K562 (cell line): Measurements from ENCODE around the gene FAM24A. TPM values are rescaled to one million over a fixed set of nuclear protein-coding genes. Genes with fewer than 3 reads are reported as not detected.

Source experiments
- GATAD2B ChIP-seq: fragments of 450-650 bp; IDR thresholded peaks from 2 replicates; pipeline ENCODE4 v1.6.1; 2017; ENCODE audit warnings: mild to moderate bottlenecking, borderline replicate concordance
- HNRNPLL ChIP-seq: fragments of 200-400 bp; formaldehyde crosslinking; IDR thresholded peaks from 2 replicates; pipeline ENCODE4 v1.6.1; 2017; ENCODE audit warnings: low read length, low read depth, mild to moderate bottlenecking; ENCODE audit not compliant: poor library complexity, severe bottlenecking
- KDM4B ChIP-seq, 2 experiments: fragments of 450-650 bp in 1 of 2; sonication (generic) in 1 of 2; IDR thresholded peaks; 2 replicates each; pipeline ENCODE4 v1.6.1; 2016 to 2017; ENCODE audit warnings: borderline replicate concordance in 2 of 2, antibody characterized with exemption in 1 of 2, low read depth in 1 of 2, mild to moderate bottlenecking in 1 of 2
- LEF1 ChIP-seq: fragments of 450-650 bp; IDR thresholded peaks from 2 replicates; pipeline ENCODE4 v1.6.1; 2016; ENCODE audit warnings: mild to moderate bottlenecking
- MAFK ChIP-seq: IDR thresholded peaks from 2 replicates; pipeline ENCODE4 v1.6.1; 2011; ENCODE audit warnings: low read length, improper control_type of control experiment
- PHF8 ChIP-seq: fragments of 200-600 bp; sonication (generic); IDR thresholded peaks from 2 replicates; pipeline ENCODE4 v1.6.1; 2012; ENCODE audit warnings: mixed run types, mild to moderate bottlenecking, inconsistent platforms, low read length, moderate library complexity, borderline replicate concordance
- SAFB ChIP-seq: fragments of 200-400 bp; formaldehyde crosslinking; IDR thresholded peaks from 2 replicates; pipeline ENCODE4 v1.6.1; 2017; ENCODE audit warnings: low read depth, low read length, borderline replicate concordance
- XRCC5 ChIP-seq: fragments of 200-400 bp; formaldehyde crosslinking; IDR thresholded peaks from 2 replicates; pipeline ENCODE4 v1.6.1; 2017; ENCODE audit warnings: low read depth, mild to moderate bottlenecking, low read length
- ZBTB7A ChIP-seq: IDR thresholded peaks from 2 replicates; pipeline ENCODE4 v1.6.1; 2011; ENCODE audit warnings: low read depth, mild to moderate bottlenecking, low read length, moderate library complexity, borderline replicate concordance; ENCODE audit not compliant: control insufficient read depth
- ZNF134 ChIP-seq: fragments of 250-450 bp; sonication (Bioruptor Pico); conservative IDR thresholded peaks from 2 replicates; pipeline ENCODE4 v1.4.0; 2020
- ZNF668 ChIP-seq: fragments of 250-450 bp; sonication (Bioruptor Pico); IDR thresholded peaks from 2 replicates; pipeline ENCODE4 v1.8.0; 2022; ENCODE audit warnings: mild to moderate bottlenecking, inconsistent platforms
- ZZZ3 ChIP-seq: fragments of 450-650 bp; IDR thresholded peaks from 2 replicates; pipeline ENCODE4 v1.6.1; 2016; ENCODE audit warnings: antibody characterized with exemption, mild to moderate bottlenecking, moderate library complexity
- polyA plus RNA-seq, 8 experiments: library from polyadenylated mRNA; depleted of rRNA in 4 of 8; stranded (reverse) in 5 of 8; unstranded in 3 of 8; fragments of >200 nt; fragmentation: Nextera tagmentation in 2 of 8; fragmentation: Illumina TruSeq in 1 of 8; extraction: Ambion mirVana in 2 of 8; extraction: Trizol in 1 of 8; gene quantifications; 2 replicates each; pipeline versions ENCODE4 v1.2.1 to v1.2.3, GENCODE V29; 2011 to 2014; ENCODE audit warnings: inconsistent platforms in 1 of 8, missing spikeins in 1 of 8
- total RNA-seq, 7 experiments: library from RNA; depleted of rRNA in 6 of 7; stranded (reverse); fragments of >200 nt in 6 of 7; fragmentation: Illumina TruSeq in 2 of 7; extraction: Trizol in 2 of 7; gene quantifications; 2 replicates each; pipeline versions ENCODE4 v1.2.1 to v1.2.3, GENCODE V29; 2011 to 2021; ENCODE audit warnings: low replicate concordance in 1 of 7
- TF ChIP-seq, protein P1 (sequence below): fragments of 450-650 bp; IDR thresholded peaks from 2 replicates; pipeline ENCODE4 v1.7.0; 2016; ENCODE audit warnings: borderline replicate concordance
- TF ChIP-seq, protein P2 (sequence below): sonication (generic); formaldehyde crosslinking; IDR thresholded peaks from 2 replicates; pipeline ENCODE4 v1.8.0; 2022; ENCODE audit warnings: missing genetic modification reagents, mild to moderate bottlenecking, borderline replicate concordance
- TF ChIP-seq, protein P3 (sequence below): sonication (generic); formaldehyde crosslinking; IDR thresholded peaks from 2 replicates; pipeline ENCODE4 v1.8.0; 2022; ENCODE audit warnings: mild to moderate bottlenecking, missing genetic modification reagents, borderline replicate concordance
- TF ChIP-seq, protein P4 (sequence below): sonication (generic); formaldehyde crosslinking; IDR thresholded peaks from 2 replicates; pipeline ENCODE4 v1.9.0; 2022; ENCODE audit warnings: mild to moderate bottlenecking, missing genetic modification reagents

FAM24A gene
- total and polyA plus RNA-seq, 9 of the 15 experiments (the other 6 are each of a cell fraction or from before 2014, with no cell fraction given), result not detected

DNA sequence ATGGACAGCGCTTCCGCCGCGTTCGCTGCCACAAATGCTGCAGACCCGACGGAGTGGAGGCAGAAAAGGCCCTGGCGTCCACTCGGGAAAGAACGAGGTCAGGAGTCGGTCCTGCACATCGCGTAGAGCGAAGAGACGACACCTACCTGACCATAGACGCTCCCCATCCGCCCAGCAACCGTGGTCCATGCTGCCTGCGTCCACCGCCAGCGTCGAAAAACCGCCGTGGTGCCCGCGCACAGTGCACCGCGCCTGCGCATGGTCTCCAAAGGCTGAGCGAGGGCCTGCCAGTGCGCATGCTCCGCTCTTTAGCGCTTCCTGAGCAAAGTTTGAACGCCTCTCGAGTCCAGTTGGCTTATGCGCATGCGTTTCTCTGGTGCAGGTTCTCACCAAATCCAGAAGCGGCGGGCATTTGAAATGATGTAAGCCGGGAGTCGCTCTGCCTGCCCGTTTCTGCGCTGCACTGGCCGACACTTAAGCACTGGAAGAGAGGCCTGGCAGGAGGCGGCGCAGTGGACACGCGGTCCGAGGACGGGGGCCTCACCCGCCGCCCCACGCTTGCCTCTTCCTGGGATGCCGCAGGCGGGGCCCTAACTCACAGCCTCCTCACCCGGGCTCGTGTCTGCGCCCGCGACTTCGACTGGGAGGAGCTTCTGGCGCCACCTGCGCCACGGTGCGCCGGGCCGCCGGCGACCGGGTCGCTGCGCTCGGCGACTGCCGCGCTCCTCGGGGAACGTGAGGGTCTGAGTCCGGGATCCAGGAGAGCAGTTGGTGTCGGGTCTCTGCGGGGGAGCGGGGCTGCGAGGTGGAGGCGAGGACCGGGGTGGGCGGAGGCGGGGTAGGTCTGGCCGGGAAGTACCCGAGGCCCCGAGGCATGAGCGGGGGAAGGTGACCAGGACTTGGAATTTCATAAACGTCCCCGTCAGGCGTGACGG, 30.8 kb upstream of the FAM24A start, which contains the start of gene FAM24B (continued):
- TF ChIP-seq LEF1 (no peak), ZNF134 (CRISPR knock-in tag) (no peak), ZBTB7A (peak; percentile 30; the same call in 1 of the 2 replicates), MAFK (no peak), SAFB (peak; percentile 67; the same call in 1 of the 2 replicates), ZZZ3 (no peak), HNRNPLL (peak; percentile 71), XRCC5 (no peak), ZNF668 (CRISPR knock-in tag) (no peak), KDM4B (IDR thresholded peaks at IDR 0.05; ENCODE audit: borderline replicate concordance in 2 of 2, low read depth in 1 of 2) (no peak), PHF8 (peak; percentile 76; the same call in 1 of the 2 replicates), GATAD2B (no peak)
- TF ChIP-seq, protein P1, sequence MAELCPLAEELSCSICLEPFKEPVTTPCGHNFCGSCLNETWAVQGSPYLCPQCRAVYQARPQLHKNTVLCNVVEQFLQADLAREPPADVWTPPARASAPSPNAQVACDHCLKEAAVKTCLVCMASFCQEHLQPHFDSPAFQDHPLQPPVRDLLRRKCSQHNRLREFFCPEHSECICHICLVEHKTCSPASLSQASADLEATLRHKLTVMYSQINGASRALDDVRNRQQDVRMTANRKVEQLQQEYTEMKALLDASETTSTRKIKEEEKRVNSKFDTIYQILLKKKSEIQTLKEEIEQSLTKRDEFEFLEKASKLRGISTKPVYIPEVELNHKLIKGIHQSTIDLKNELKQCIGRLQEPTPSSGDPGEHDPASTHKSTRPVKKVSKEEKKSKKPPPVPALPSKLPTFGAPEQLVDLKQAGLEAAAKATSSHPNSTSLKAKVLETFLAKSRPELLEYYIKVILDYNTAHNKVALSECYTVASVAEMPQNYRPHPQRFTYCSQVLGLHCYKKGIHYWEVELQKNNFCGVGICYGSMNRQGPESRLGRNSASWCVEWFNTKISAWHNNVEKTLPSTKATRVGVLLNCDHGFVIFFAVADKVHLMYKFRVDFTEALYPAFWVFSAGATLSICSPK, result no peak
- TF ChIP-seq, protein P2, sequence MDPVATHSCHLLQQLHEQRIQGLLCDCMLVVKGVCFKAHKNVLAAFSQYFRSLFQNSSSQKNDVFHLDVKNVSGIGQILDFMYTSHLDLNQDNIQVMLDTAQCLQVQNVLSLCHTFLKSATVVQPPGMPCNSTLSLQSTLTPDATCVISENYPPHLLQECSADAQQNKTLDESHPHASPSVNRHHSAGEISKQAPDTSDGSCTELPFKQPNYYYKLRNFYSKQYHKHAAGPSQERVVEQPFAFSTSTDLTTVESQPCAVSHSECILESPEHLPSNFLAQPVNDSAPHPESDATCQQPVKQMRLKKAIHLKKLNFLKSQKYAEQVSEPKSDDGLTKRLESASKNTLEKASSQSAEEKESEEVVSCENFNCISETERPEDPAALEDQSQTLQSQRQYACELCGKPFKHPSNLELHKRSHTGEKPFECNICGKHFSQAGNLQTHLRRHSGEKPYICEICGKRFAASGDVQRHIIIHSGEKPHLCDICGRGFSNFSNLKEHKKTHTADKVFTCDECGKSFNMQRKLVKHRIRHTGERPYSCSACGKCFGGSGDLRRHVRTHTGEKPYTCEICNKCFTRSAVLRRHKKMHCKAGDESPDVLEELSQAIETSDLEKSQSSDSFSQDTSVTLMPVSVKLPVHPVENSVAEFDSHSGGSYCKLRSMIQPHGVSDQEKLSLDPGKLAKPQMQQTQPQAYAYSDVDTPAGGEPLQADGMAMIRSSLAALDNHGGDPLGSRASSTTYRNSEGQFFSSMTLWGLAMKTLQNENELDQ (CRISPR knock-in tag), result no peak
- TF ChIP-seq, protein P3, sequence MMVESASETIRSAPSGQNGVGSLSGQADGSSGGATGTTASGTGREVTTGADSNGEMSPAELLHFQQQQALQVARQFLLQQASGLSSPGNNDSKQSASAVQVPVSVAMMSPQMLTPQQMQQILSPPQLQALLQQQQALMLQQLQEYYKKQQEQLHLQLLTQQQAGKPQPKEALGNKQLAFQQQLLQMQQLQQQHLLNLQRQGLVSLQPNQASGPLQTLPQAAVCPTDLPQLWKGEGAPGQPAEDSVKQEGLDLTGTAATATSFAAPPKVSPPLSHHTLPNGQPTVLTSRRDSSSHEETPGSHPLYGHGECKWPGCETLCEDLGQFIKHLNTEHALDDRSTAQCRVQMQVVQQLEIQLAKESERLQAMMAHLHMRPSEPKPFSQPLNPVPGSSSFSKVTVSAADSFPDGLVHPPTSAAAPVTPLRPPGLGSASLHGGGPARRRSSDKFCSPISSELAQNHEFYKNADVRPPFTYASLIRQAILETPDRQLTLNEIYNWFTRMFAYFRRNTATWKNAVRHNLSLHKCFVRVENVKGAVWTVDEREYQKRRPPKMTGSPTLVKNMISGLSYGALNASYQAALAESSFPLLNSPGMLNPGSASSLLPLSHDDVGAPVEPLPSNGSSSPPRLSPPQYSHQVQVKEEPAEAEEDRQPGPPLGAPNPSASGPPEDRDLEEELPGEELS (CRISPR knock-in tag), result no peak
- TF ChIP-seq, protein P4, sequence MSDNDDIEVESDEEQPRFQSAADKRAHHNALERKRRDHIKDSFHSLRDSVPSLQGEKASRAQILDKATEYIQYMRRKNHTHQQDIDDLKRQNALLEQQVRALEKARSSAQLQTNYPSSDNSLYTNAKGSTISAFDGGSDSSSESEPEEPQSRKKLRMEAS, result peak; percentile 83
